HG03045 (cell line): ENCODE results near the gene ETNPPL.
"Not testable (repeated sequence)": the region's sequence is repeated elsewhere in the genome, so short reads cannot be mapped to it uniquely, and the experiment has no call there.

Source experiments
- ATAC-seq: cut with Tn5 transposase; IDR thresholded peaks from one replicate; pipeline ENCODE4 v1.9.1; 2021; ENCODE audit warnings: mild to moderate bottlenecking, moderate library complexity; ENCODE audit not compliant: unreplicated experiment

Gene ETNPPL

DNA sequence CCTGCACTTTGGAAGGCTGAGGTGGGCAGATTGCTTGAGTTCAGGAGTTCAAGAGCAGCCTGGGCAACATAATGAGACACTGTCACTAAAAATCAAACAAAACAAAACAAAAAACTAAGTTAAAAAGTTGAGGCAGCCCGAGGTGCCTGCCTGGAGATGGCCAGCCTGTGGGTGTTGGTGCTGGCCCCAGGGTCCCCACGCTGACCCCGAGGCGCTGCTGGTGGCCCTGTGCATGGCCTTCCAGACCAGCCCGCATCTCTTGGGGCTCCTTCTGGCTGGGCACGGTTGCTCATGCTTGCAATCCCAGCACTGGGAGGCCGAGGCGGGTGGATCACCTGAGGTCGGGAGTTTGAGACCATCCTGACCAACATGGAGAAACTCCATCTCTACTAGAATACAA lies 4.4 kb downstream of the ETNPPL start:
- ATAC-seq: no peak

- ATAC-seq: no peak
Observed at GRCh38 chr4:108754327-108754726, 8.5 kb downstream of the ETNPPL start.

DNA sequence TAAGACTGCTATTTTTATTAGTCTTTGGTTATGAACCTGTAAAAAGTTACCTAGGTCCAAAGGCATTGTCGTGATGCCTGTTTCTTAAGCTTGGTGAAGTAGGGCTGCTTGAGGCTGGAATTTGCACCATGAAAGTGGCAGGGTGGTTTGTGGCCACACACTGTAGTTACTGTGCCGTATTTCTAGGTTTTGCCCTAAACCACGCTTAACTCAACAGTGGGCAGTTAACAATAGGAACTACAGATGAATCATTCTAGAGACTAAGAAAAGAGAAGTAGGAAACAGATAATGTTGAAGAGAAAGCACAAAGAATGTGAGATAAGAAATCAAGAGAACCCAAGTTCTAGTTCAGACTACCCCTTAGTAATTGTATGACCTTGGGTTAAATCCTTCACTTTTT lies 11.5 kb downstream of the ETNPPL start:
- no peak for ATAC-seq

GRCh38 chr4:108749119-108749518 lies 13.7 kb downstream of the ETNPPL start:
- ATAC-seq: no peak

- no peak for ATAC-seq
Observed at GRCh38 chr4:108746511-108746910, 16.3 kb downstream of the ETNPPL start.

- no peak for ATAC-seq
Observed at GRCh38 chr4:108744307-108744706, 18.5 kb downstream of the ETNPPL start.

DNA sequence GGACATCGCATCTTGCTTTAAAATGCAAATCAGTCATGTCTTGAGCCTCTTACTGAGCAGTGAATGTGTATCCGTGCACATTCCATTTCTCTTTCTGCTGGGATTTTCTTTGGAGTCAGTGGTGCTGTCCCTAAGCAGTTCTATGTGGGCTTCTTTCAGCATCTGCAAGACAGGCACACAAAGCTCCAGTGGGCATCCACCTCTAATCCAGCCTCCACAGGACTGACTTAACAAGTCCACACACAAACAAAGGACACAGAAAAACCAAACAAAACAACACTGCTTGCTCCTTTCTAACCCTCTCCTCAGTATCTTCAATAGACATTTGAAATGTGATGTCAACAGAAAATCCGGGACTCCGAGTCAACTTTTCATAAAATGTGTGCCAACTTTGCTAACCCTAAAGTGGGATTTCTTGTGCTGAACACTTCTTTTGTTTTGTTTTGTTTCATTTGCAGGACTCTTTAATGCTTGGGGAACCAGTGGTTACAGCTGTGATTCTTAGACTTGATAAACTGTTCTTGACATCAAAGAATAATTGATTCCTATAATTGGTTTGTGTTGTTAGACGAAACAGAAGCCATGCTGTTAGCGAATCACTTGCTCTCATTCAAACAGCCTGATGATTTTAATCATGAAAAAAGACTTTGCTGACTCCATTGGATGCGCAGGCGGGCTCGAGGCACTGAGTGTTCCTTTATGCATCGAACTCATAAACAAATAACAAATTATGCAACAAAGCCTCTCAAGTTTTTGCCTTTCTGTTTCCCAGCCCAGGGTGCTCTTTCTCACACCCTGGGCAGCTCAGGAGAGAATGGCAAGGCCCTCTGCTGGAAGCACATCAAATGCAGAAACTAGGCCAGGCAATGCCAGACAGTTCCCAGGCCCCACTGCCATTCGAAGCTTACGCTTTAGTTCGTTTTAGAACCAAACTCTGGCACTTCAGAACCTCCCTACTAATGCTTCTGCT lies 20.1 kb downstream of the ETNPPL start:
- no peak for ATAC-seq

DNA sequence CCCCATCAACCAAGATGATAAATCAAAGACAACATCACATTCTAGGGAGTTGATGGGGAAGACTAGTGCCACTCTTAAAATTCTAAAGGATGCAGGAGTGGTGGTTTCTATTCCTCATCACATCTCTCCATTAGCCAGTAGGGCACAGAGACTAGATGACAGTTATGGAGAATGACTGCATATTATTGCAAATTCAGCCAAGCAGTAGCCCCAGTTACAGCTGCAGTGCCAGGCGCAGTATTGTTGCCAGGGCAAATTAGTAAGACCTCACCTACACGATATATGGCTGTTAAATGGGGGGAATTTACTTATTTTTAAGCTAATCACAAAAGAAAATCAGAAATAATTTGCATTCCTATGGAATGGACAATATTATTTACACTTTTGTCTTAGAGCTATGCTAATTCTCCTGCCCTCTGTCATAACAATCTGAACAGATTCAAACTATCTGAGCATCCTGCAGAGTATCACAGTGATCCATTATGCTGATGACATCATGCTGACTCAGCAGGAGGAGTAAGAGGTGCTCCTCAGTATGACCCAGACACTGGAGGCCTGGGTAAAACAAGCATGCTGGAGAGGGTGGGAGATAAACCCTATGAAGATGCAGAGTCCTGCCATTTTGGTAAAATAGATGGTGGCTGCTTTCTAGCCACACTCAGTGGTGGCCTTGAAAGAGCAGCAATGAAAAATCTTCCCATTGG lies 24.7 kb downstream of the ETNPPL start:
- ATAC-seq: no peak

GRCh38 chr4:108731006-108731405 lies 31.8 kb downstream of the ETNPPL start:
- no peak for ATAC-seq

GRCh38 chr4:108730579-108730978 lies 32.3 kb downstream of the ETNPPL start:
- ATAC-seq: no peak

- no peak for ATAC-seq
Observed at GRCh38 chr4:108729731-108730130, 33.1 kb downstream of the ETNPPL start.

- ATAC-seq: no peak
Observed at GRCh38 chr4:108725457-108725856, 37.4 kb downstream of the ETNPPL start.

DNA sequence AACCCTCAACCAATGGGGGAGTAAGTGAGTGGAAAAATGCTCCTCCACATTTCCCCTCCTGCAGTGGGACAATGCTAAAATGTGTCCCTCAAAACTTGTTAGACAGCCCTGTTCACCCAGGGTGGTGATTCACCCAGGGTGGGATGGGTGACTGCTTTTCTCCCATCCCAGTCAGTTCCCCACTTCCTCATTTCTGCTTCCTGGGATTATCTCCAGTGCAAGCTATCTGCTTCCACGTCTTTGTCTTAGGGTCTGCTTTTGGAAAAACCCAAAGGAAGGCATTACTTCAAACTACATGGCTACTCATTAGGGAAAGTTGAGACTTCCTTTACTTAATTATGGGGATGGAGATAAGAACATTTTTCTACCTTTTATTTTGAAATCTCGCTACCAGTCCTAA lies 45.5 kb downstream of the ETNPPL start:
- no peak for ATAC-seq

DNA sequence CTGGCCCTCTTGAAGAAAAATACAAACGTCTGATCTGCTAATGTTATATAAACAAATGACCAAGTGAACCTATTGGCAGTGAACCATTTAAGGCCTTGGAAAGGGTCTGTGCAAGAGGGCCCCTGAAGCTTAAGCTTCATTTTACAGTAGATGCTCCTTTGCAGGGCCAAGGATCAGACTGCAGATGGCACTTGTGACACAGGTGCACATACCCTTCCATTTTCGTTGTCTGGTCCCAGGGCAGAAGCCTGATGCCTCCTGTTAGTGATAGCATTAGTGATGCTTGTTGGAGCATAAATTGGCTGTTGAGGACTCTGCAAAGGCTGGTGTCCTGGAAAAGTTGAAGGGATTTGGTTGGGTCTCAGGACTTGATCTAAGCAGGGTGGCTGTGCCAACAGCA lies 46.5 kb downstream of the ETNPPL start:
- no peak for ATAC-seq

- ATAC-seq: no peak
Observed at GRCh38 chr4:108714880-108715279, 48.0 kb downstream of the ETNPPL start.

GRCh38 chr4:108710578-108710977 lies 52.3 kb downstream of the ETNPPL start:
- ATAC-seq: not testable (repeated sequence)

- ATAC-seq: no peak
Observed at GRCh38 chr4:108709722-108710121, 53.1 kb downstream of the ETNPPL start.

DNA sequence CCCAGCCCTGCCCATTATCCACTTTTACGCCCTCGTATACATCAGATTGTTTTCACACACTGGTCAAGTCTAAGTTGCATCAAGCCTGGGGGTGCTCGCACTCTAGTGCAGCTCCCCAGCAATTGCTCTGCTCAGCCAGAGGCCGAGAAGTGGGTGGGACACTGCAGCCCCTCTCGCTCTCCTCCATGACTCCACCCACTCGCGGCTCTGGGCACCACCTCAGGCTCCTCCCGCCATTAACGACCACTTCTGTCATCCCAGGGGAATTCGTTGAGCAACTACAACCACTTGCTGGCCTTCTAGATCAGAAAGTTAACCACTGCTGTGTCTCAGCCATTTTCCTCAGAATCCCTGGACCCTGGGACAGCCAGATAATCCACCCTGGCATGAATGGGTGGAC lies 53.6 kb downstream of the ETNPPL start:
- ATAC-seq: no peak

GRCh38 chr4:108706289-108706688 lies 56.6 kb downstream of the ETNPPL start:
- no peak for ATAC-seq

GRCh38 chr4:108703966-108704365 lies 58.9 kb downstream of the ETNPPL start:
- ATAC-seq: no peak

DNA sequence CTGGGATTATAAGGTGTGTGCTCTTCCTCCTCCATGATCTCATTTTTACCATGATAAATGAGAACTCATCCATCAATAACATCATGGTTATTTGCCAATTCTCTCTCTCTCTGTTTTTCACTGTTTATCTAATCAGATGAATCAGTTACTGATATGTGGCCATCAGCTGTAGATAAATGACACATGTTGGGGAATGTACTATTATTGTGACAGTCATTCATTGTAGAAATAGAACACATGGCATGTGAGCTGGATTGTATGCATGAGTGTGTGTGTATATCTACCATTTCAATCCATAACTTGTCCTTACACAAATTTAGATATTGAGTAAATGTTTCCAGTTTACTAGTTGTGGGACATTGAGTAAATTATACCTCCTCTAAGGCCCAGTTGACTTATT lies 59.5 kb downstream of the ETNPPL start:
- no peak for ATAC-seq

- no peak for ATAC-seq
Observed at GRCh38 chr4:108702960-108703359, 59.9 kb downstream of the ETNPPL start.
